MG63 (cell line): ENCODE results near the gene COL23A1. TPM values are rescaled to one million over a fixed set of nuclear protein-coding genes. Genes with fewer than 3 reads are reported as not detected.

Source experiments
- DNase-seq: peaks from one replicate; pipeline ENCODE4 v3.0.0-alpha.2; 2020
- H3K27me3 ChIP-seq: fragments of 250-450 bp; sonication (Bioruptor Pico); 2 replicates; pipeline ENCODE4 v1.5.1; 2020; ENCODE audit warnings: mild to moderate bottlenecking, moderate library complexity
- H3K36me3 ChIP-seq: fragments of 250-450 bp; sonication (Bioruptor Pico); 2 replicates; pipeline ENCODE4 v1.5.1; 2020; ENCODE audit warnings: mild to moderate bottlenecking, moderate library complexity
- H3K4me3 ChIP-seq: fragments of 250-450 bp; sonication (Bioruptor Pico); 2 replicates; pipeline ENCODE4 v1.5.1; 2020; ENCODE audit warnings: mild to moderate bottlenecking, moderate library complexity
- H3K9me3 ChIP-seq: fragments of 250-450 bp; sonication (Bioruptor Pico); 2 replicates; pipeline ENCODE4 v1.5.1; 2020; ENCODE audit warnings: mild to moderate bottlenecking, moderate library complexity
- total RNA-seq: library from RNA; depleted of rRNA; stranded (reverse); fragments of >200 nt; shearing (Covaris generic); gene quantifications from 2 replicates; pipeline ENCODE4 v1.2.3, GENCODE V29; 2014; ENCODE audit warnings: low replicate concordance

Gene COL23A1
- total RNA-seq, 1 experiment from 2014 or later, result 107 TPM

DNA sequence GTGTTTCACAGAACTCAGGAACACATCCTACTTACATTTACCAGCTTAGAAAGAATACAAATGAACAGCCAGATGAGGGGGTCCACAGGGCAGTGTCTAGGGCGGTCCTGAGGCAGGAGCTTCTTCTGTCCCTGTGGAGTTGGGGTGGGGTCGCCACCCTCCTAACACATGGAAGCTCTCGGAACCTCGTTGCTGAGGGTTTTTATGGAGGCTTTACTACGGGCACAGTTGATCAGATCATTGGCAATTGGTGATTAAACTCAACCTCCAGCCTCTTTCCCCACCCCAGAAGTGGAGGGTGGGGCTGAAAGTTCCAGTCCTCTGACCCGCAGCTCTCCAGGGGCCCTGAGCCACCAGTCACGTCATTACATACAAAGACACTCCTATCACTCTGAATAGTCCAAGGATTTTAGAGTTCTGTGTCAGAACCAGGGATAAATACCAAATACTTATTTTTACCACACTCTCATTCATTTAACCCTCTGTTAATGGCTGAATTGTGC, 156.9 kb downstream of the COL23A1 start:
- no peak for DNase-seq
- no peaks in the 10 kb centered on the region for H3K27me3 ChIP-seq
- peaks cover 59% of the 10 kb centered on the region for H3K36me3 ChIP-seq
- no peak overlapping the region for H3K4me3 ChIP-seq
- H3K9me3 ChIP-seq, result no peaks in the 10 kb centered on the region

DNA sequence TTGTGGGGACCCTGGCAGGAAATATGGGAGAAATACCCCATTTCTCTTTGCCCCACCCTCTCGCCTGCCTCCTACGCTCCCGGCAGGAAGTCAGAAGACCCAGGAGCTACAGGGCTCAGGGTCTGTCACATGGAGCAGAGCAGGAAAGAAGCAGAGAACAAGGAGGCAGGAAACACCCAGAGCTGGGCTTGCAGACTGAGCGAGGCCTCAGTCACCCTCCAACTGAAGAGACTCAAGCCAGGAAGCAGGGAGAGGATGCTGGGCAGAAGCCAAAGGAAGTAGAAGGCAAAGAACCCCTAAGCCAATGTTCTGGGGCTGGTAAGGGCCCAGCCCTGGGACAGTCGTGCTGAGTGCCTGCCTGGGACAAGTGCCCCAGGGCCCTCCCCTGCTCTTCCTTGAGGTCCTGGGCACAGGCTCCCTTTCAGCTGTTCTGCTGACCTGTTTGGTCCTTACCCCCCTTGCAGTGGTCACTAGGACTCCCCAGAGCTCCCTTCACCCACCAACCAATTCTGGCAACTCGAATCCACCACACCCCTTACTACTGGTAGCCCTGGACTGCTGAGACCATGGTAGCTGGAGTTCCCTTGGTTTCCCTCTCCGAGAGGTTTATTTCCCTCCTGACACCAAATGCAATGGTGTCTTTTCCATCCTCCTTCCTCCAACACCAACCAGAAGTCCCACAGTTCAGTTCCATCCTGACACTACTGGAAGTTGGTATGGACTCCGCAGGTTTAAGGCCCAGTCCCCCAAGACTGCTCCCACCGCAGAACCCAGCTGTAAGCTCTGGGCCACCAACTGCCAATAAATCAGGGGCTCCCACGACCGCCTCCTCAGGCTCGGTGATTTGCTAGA, 157.5 kb downstream of the COL23A1 start:
- Histone ChIP-seq H3K27me3 (no peaks in the 10 kb centered on the region), H3K9me3 (no peaks in the 10 kb centered on the region), H3K36me3 (peaks cover 57% of the 10 kb centered on the region), H3K4me3 (no peak overlapping the region)
- peak; percentile 66 for DNase-seq

GRCh38 chr5:178431782-178432165, 158.4 kb downstream of the COL23A1 start:
- no peaks in the 10 kb centered on the region for H3K27me3 ChIP-seq
- peaks cover 52% of the 10 kb centered on the region for H3K36me3 ChIP-seq
- H3K9me3 ChIP-seq, result no peaks in the 10 kb centered on the region
- no peak for DNase-seq
- no peak overlapping the region for H3K4me3 ChIP-seq

GRCh38 chr5:178431063-178431781, 159.0 kb downstream of the COL23A1 start:
- Histone ChIP-seq H3K9me3 (no peaks in the 10 kb centered on the region), H3K27me3 (no peaks in the 10 kb centered on the region), H3K4me3 (no peak overlapping the region), H3K36me3 (peaks cover 52% of the 10 kb centered on the region)
- DNase-seq, result no peak

- Histone ChIP-seq H3K4me3 (no peak overlapping the region), H3K27me3 (no peaks in the 10 kb centered on the region), H3K9me3 (no peaks in the 10 kb centered on the region), H3K36me3 (peaks cover 59% of the 10 kb centered on the region)
- no peak for DNase-seq
Measured at GRCh38 chr5:178430186-178431062, 159.8 kb downstream of the COL23A1 start.

- no peak for DNase-seq
- Histone ChIP-seq H3K36me3 (peaks cover 57% of the 10 kb centered on the region), H3K27me3 (no peaks in the 10 kb centered on the region), H3K9me3 (no peaks in the 10 kb centered on the region), H3K4me3 (no peak overlapping the region)
Measured at GRCh38 chr5:178429491-178430185, 160.6 kb downstream of the COL23A1 start.

- Histone ChIP-seq H3K9me3 (no peaks in the 10 kb centered on the region), H3K4me3 (no peak overlapping the region), H3K27me3 (no peaks in the 10 kb centered on the region), H3K36me3 (peaks cover 54% of the 10 kb centered on the region)
- no peak for DNase-seq
Measured at GRCh38 chr5:178429156-178429468, 161.1 kb downstream of the COL23A1 start.

DNA sequence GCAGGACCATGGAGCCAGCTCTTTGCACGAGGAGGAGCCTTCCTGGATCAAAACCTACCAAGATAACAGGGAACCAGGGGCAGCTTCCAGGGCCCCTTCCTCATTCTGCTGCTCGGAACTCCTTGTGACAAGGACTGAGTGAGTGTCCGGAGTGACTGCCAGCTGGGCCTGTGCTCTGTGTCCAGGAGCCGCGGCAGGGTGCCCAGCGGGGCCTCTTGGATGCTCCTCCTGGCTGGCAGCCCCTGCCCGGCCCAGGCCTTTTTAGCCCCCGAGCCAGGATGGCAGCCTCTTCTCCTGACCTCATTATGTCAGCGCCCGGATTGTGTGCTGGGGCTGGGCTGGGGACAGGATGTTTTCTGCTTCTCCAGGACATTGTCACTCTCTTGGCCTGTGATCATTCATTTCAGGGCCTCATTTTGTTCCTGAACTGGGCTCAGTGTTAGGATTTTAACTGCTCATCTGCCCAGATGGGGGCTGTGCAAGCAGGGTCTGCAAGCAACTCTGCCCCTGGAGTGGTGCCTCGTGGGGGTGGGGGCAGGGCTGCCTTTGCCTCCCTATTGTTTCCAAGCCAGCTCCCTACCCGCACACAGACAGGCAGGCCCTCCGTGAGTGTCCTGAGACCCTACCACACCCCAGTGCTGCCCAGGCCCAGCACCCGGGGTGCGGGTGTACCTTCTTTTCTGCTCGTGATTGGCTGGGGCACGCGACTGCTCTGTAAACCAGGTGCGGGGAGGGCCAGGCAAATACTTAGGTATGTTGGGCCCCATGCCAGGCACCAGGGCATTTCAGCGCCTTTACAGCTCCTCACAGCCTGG, 161.6 kb downstream of the COL23A1 start:
- Histone ChIP-seq H3K9me3 (no peaks in the 10 kb centered on the region), H3K4me3 (no peak overlapping the region), H3K27me3 (no peaks in the 10 kb centered on the region), H3K36me3 (peaks cover 49% of the 10 kb centered on the region)
- DNase-seq, result peak; percentile 58

- Histone ChIP-seq H3K4me3 (no peak overlapping the region), H3K27me3 (no peaks in the 10 kb centered on the region), H3K36me3 (peaks cover 41% of the 10 kb centered on the region), H3K9me3 (no peaks in the 10 kb centered on the region)
- no peak for DNase-seq
Measured at GRCh38 chr5:178427576-178428197, 162.5 kb downstream of the COL23A1 start.

DNA sequence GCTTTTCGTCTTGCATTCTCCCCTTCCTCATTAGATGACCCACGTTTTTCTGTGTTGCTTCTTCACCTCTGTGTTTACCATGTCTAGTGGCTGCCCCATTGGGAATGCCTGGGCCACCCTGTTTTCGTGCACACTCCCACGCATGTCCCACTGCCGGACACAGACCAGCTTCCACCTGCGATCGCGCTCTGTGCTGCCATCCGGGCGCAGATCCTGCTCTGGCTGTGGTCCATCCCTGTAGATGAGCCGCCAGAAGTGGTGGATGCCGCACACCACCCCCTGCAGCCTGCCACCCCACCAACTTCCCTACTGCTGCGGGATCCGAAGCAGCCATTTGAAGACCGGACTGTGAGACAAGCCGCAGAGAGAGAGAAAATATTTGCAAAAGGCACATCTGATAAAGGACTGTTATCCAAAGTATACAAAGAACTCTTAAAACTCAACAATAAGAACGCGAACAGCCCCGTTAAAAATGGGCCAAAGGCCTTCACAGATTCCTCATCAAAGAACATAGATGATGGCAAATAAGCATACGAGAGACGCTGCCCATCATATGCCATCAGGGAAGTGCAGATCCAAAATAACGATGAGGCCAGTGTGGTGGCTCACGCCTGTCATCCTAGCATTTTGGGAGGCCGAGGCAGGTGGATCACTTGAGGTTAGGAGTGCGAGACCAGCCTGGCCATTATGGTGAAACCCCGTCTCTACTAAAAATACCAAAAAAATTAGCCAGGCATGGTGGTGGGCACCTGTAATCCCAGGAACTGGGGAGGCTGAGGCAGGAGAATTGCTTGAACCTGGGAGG, 163.7 kb downstream of the COL23A1 start:
- H3K4me3 ChIP-seq, result no peak overlapping the region
- no peaks in the 10 kb centered on the region for H3K9me3 ChIP-seq
- peaks cover 39% of the 10 kb centered on the region for H3K36me3 ChIP-seq
- H3K27me3 ChIP-seq, result no peaks in the 10 kb centered on the region
- DNase-seq, result no peak

- no peaks in the 10 kb centered on the region for H3K27me3 ChIP-seq
- H3K36me3 ChIP-seq, result peaks cover 30% of the 10 kb centered on the region
- H3K9me3 ChIP-seq, result no peaks in the 10 kb centered on the region
Measured at GRCh38 chr5:178425621-178426068, 164.5 kb downstream of the COL23A1 start.

DNA sequence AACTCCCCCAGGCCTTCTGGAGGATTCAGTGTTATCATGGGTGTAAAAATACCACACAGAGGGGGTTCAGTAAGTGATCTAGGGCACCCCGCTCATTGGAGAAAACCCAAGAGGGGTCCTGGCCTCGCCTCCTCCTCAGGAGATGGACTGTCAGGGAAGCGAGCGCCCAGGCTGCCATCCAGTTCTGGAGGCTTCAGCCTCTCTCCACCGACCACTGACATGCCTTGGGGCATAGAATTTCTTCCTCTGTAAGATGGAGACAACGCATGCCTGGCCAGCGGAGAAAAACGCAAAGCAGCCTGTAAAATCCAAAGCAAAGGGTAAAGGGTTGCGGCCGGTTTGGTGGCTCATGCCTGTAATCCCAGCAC, 165.4 kb downstream of the COL23A1 start:
- Histone ChIP-seq H3K27me3 (no peaks in the 10 kb centered on the region), H3K4me3 (no peak overlapping the region), H3K9me3 (no peaks in the 10 kb centered on the region), H3K36me3 (peaks cover 25% of the 10 kb centered on the region)
- DNase-seq, result no peak

More at GRCh38 chr5:178425621-178426068, 164.5 kb downstream of the COL23A1 start:
- H3K4me3 ChIP-seq, result no peak overlapping the region
- no peak for DNase-seq

DNA sequence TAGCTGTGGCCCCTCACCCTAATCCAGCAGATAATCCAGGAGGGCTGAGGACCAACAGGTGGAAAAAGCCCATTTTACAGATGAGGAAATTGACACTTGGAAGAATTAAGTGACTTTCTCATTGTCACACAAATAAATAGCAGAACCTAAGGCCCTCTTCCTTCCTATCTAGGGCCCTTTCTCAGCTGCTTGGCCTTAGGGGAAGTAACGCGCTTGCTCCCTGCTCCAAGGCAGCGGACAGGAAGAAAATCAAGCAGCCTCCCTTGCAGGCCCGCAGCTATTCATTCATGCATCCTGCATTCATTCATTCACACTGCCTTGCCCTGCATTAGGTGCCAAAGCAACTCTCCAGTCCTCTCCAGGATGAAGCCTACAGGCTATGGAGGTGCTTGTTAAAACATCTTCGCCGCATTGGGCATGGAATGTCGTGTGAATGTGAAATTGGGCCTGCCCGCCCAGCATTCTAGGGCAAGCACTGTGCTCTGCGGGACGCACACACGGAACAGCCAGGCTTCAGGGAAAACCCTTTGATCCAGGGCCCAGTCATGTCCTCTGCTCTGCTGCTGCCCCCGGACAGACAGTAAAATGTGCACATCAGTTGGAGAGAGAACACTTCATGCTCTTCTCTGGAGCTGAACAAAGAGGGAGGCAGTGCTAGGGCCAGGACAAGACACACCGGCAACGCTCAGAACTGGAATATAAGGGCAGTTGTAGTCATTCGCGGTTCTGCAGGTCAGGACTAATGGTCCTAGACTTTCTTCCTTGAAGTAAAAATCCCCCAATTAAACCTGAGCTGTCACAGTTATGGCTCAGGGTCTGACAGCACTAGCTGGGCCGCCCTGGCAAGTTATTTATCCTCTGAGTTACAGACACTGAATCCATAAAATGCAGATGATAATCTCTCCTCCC, 166.0 kb downstream of the COL23A1 start:
- Histone ChIP-seq H3K4me3 (no peak overlapping the region), H3K27me3 (no peaks in the 10 kb centered on the region), H3K9me3 (no peaks in the 10 kb centered on the region), H3K36me3 (peaks cover 20% of the 10 kb centered on the region)
- no peak for DNase-seq

- no peak for DNase-seq
- H3K4me3 ChIP-seq, result no peak overlapping the region
- peaks cover 16% of the 10 kb centered on the region for H3K36me3 ChIP-seq
- H3K27me3 ChIP-seq, result no peaks in the 10 kb centered on the region
- H3K9me3 ChIP-seq, result no peaks in the 10 kb centered on the region
Measured at GRCh38 chr5:178423431-178423830, 166.8 kb downstream of the COL23A1 start.
